Adrenal gland (tissue), 5 donors: ENCODE results near the gene COL9A2.

Experiments used
- CTCF ChIP-seq, 6 experiments: fragments of 450-650 bp in 4 of 6; fragments of 200-600 bp in 2 of 6; sonication (generic) in 1 of 6; IDR thresholded peaks; 1 replicate in 5 of 6; 2 replicates in 1 of 6; pipeline versions ENCODE4 v1.5.1 to v1.8.0; 2016 to 2021; ENCODE audit warnings: antibody characterized with exemption in 6 of 6, mild to moderate bottlenecking in 2 of 6, moderate library complexity in 1 of 6
- POLR2A ChIP-seq, 2 donors: fragments of 450-650 bp; IDR thresholded peaks; one replicate each; pipeline ENCODE4 v1.6.1; 2017; ENCODE audit warnings: antibody characterized with exemption in 2 of 2, mild to moderate bottlenecking in 2 of 2, moderate library complexity in 1 of 2
- donor health status: DM: no; HTN: no; CAD: no.

- TF ChIP-seq POLR2A (IDR thresholded peaks at IDR 0.05): no peak
- no peak for TF ChIP-seq CTCF (IDR thresholded peaks at IDR 0.05)
Observed at GRCh38 chr1:40251456-40251855, 65.6 kb downstream of the COL9A2 start.
